ENCODE data around the gene VSTM2B. TPM values are rescaled to one million over a fixed set of nuclear protein-coding genes. Genes with fewer than 3 reads are reported as not detected.

VSTM2B gene
- total RNA-seq, 1 donor from 2014 or later: 0.17 TPM

DNA sequence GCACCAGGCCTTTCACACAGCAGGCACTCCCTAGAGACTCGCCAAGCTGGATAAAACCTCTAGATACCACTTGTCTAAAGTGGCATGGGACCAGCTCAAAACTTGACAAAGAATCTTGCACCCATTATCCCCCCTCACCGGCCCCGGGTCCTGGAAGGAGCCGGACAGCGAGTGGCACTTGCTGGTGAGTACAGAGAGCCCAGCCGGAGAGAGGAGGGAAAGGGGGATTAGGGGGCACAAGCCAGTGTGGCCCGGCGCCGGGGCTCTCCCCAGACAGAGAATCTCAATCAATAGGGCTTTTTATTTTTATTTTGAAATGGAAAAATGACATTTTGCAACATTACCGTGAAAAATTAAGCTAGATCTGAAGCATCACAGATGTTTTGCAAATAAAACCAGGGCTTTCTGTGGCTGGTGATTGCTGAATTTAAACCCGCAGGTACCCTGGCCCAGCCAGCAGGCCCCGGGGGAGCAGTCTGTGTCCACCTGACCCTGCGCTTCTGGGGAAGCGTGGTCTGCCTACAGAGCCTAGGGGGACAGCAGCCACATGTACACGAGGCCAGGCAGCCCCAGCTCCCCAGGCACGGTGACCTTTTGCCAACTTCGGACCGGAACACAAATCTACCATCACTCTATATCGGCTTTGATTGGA, 10.0 kb upstream of the VSTM2B start:
- DNase-seq (ENCODE audit: low spot score): no peak

GRCh38 chr19:29516358-29516725, 9.5 kb upstream of the VSTM2B start:
- DNase-seq (ENCODE audit: low spot score): no peak

DNA sequence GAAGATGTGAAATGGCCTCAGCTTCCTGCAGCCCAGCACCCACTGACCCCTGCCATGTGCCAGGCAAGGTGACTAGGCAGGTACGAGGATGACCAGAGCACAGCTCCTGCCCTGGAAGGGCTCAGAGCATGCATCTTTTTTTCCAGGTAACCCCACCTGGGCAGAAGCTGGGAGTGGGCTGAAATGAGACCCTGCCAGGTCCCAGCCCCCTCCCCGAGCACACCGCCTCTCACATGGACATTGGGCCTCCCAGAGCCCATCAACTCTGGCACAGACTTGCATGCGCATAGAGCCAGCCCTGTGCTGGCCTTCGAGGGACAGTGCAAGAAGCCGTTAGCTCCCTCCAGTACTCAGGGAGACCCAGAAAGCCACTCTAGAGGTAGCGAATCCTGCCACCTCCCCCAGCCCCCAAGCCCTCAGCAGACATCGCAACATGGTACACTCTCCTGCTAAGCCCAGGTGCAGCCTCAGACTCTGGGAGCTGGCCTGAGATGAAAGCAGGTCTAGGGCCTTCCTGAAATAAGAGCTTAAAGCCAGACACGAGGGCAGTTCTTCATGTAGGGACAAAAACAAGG, 8.9 kb upstream of the VSTM2B start:
- no peak for DNase-seq (ENCODE audit: low spot score)

DNA sequence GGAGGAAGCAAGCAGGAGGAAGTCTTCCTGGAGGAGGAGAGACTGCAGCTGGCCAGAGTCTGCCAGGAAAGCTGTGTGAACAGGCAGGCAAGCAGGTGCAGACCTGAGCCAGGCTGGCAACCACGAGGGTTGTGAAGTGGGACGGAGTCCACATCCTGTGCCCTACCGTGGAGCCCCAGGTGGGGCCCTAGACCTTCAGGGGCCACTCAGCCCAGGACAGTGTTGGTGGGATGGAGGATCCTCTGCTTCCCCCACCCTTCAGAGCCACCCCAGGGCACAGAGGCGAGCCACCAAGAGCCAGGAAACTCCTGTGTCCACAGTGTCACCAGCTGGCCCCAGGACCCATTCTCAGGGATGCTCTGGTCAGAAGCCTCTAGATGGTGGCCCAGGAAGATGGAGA, 8.4 kb upstream of the VSTM2B start:
- no peak for DNase-seq (ENCODE audit: low spot score)

- DNase-seq (ENCODE audit: low spot score): no peak
These were observed 7.8 kb upstream of the VSTM2B start for GRCh38 chr19:29517946-29518345.

- DNase-seq (ENCODE audit: low spot score): no peak
These were observed 6.6 kb upstream of the VSTM2B start for GRCh38 chr19:29519146-29519545.

DNA sequence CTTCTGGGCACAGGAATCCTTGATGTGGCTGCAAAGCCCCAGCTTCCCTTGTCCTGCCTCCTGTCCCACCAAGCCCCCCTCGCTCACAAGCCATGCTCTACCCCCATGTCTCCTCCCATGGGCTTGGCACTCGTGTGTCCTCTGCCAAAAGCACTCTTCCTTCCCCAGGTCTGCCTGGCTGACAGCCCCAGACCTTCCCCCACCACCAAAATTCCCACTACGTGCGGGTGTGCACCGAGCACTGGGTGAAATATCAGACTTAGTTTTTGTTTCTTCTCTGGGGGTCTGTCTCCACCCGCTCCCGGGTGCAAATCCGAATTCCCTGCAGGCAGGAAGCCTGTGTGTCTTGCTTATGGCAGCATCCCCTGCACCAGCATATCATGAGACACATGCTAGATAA, 5.9 kb upstream of the VSTM2B start:
- DNase-seq (ENCODE audit: low spot score): no peak

DNA sequence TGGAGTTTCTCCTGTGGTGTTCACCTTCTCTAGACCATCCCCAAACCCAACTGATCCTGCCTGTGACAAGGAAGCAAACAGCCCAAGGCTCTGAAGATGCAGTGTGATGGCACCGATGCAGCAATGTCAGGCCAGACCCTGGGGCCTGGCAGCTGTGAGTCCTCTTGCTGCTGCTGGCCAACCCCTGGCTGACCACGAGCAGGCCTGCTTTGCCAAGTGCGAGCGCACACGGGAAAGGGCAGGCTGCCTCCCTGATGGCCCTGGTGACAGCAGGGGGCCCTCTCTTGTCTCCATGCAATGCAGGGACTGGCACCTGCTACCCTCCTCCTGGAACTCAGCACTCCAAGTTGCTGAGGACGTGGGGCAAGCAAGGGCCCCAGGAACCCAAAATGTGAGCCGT, 5.4 kb upstream of the VSTM2B start:
- DNase-seq (ENCODE audit: low spot score): no peak

- no peak for DNase-seq (ENCODE audit: low spot score)
These were observed 4.3 kb upstream of the VSTM2B start for GRCh38 chr19:29521291-29522075.

- DNase-seq (ENCODE audit: low spot score): no peak
These were observed 2.2 kb upstream of the VSTM2B start for GRCh38 chr19:29523568-29523967.

GRCh38 chr19:29524201-29524911, 1.4 kb upstream of the VSTM2B start:
- no peak for DNase-seq (ENCODE audit: low spot score)

DNA sequence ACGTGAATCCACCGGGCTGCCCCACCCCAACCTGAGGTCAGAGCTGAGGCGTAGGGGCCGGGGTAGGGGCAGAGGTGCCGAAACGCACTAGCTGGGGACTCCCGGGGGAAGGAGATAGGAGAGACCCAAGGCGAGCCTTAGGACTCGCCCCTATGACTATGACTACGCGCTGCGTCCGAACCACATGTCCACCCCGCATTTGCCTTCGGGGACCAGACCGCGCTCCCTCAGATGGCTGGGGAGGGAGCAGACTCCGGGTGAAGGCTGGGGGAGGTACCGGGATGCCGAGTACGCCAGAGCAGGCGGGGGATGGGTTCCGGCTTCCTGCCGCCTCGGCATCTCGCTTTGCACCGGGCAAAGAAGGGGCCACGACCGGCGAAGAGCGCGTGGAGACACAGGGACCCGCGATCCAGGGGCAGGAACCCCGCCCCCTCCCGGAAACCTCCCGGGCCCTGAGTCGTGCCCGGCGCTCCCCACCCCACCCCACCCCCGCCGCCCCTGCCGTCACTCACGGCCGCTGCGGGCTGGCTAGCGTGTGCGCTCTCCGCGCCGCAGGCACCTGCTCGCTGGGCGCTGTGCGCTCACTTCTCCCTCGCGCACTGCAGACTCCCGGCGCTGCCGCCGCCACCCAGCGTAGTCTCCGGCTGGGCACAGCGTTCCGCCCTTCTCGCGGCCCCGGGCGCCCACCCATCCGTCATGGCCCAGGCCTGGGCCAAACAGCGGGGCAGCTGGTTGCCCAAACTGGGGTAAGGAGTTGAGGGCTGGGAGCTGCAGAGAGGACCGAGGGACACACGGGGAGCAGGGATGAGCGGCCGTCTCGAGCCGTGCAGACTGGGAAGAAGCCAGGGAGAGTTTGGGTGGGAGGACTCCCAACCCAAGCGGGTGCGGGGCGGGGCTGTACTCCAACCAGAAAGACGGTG, 622 bp upstream of the VSTM2B start:
- no peak for DNase-seq (ENCODE audit: low spot score)

DNA sequence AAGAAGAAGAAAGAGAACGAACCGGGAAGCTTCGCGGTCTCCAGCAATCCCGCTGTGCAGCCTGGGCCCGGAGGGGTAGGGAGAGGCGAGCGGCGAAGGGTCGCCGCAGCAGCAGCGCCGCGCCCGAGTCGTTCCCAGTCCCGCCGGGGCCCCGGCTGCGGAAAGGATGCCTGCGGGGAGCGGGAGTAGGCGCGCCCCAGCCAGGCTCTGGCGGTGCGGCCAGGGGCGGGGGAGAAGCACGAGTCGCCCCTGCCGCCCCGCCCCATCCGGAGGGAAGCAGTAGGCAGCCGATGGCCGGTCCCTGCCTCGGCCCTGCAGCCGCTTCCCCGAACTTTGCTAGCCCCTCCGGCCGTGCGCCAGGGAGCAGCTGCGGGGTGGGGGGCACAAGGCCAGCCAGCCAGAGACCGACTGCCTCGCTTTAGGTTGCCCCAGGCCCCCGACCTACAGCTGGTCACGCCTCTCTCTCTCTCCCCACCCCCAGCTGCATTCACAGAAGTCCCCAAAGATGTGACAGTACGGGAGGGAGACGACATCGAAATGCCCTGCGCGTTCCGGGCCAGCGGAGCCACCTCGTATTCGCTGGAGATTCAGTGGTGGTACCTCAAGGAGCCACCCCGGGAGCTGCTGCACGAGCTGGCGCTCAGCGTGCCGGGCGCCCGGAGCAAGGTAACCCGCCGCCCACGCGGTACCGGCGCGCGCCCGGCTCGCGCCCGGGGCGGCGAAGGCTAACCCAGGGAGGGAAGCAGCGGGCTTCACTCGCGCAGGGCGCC, 1.1 kb downstream of the VSTM2B start:
- no peak for DNase-seq (ENCODE audit: low spot score)

DNA sequence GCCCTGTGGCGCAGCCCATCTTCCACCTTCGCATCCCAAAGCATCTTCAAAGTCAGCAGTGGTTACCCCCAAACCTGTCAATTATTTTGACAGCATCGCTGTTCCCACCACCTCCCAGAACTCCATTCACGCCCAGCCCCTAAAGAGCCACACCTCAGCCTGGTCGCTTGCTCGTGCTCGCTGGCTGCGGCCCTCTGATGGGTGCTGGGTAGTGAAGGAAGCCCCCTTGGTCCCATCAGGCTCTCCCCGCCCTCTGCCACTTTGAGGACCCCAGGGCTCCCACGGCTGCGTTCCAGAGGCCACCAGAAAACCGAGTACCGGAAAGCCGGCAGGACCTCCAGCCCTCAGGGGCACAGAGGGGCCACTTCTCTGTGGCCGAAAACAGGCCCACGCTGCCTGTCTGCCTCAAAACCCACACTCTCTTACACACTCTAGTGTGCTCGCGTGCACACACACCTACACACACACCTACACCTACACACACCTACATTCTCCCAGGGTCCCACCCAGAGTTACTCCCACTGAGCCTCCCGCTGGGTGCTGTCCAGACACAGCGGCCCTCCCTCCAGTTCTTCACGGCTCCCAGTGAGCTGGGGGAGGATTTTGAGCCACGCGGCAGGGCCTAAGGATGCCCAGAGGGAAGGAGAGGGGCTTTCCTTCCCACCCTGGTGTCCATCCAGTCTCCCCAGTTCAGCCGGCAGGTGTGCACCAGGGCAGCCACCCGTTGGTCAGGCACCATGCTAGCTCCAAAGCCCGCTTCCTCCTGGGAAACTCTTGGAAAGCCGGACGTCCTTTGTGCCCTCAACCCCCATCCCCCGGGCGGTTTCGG, 1.9 kb downstream of the VSTM2B start:
- no peak for DNase-seq (ENCODE audit: low spot score)

GRCh38 chr19:29528350-29528945, 2.7 kb downstream of the VSTM2B start:
- DNase-seq (ENCODE audit: low spot score): peak; percentile 33

DNA sequence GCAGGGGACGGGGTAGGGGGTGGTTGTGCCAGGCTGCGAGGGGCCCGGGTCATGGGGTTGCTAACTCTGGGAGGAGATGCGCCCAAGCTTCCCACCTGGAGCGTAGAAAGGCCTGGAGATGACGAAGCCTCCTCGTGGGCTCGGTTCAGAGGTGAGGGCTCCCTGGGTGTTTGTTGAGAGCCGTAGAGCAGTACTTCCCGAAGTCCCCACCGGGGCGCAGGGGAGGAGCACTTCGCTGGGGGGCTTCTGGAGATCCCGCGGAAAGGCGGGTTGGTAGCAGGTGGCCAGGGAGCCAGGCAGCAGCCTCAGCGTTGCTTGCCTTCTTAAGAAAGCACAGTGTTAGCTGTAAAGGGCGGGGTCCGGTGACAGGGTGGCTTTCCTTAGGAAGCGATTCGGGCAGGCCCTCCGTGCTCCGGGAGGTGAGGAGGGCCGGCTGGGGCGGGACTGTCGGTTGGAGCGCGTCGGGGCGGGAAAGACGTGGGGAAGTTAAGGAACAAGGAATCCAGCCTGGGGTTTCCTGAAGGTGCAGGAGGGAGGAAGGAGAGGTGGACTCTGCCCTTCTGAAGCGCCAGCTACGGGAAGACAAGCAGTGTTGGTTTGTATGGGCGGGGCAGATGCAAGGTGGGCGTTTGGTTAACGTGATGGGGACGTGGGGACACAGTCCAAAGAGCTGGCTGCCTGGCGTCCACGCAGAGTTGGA, 3.3 kb downstream of the VSTM2B start:
- DNase-seq (ENCODE audit: low spot score): no peak

GRCh38 chr19:29529646-29530539, 4.1 kb downstream of the VSTM2B start:
- DNase-seq (ENCODE audit: low spot score): no peak
